Heart right ventricle (tissue), 16 donors: ENCODE data around the gene FZD2. TPM values are rescaled to one million over a fixed set of nuclear protein-coding genes. Genes with fewer than 3 reads are reported as not detected.

ENCODE experiments used
- ATAC-seq, 8 donors: fragments of 200-7000 bp; cut with Tn5 transposase; one replicate each; pipeline ENCODE4 v1.9.1; 2020; ENCODE audit warnings: mild to moderate bottlenecking in 8 of 8, moderate library complexity in 8 of 8, moderate number of reproducible peaks in 1 of 8
- DNase-seq, 2 donors: peaks; one replicate each; pipeline ENCODE4 v3.0.0-alpha.2; 2020
- H3K27ac ChIP-seq, 10 donors: fragments of 200-600 bp; sonication (generic) in 2 of 10; one replicate each; pipeline versions ENCODE4 v1.5.0 to v1.8.0; 2020 to 2022; ENCODE audit warnings: mild to moderate bottlenecking in 3 of 10
- H3K27me3 ChIP-seq, 7 donors: fragments of 200-600 bp; one replicate each; pipeline ENCODE4 v1.8.0; 2021 to 2022; ENCODE audit warnings: mild to moderate bottlenecking in 2 of 7
- H3K36me3 ChIP-seq, 9 donors: fragments of 200-600 bp; sonication (generic) in 1 of 9; one replicate each; pipeline versions ENCODE4 v1.5.0 to v1.8.0; 2020 to 2022; ENCODE audit warnings: mild to moderate bottlenecking in 2 of 9
- H3K4me1 ChIP-seq, 9 donors: fragments of 200-600 bp; sonication (generic) in 1 of 9; one replicate each; pipeline versions ENCODE4 v1.5.0 to v1.8.0; 2020 to 2022; ENCODE audit warnings: mild to moderate bottlenecking in 4 of 9
- H3K4me3 ChIP-seq, 10 donors: fragments of 200-600 bp; sonication (generic) in 2 of 10; one replicate each; pipeline versions ENCODE4 v1.5.0 to v1.8.0; 2020 to 2022; ENCODE audit warnings: mild to moderate bottlenecking in 7 of 10, moderate library complexity in 2 of 10
- H3K9me3 ChIP-seq, 11 donors: fragments of 200-600 bp in 10 of 11; sonication (generic) in 2 of 11; one replicate each; pipeline versions ENCODE4 v1.5.0 to v1.8.0; 2013 to 2022; ENCODE audit warnings: mild to moderate bottlenecking in 2 of 11, control low read depth in 1 of 11, moderate library complexity in 1 of 11
- CTCF ChIP-seq, 9 donors: fragments of 200-600 bp; sonication (generic) in 2 of 9; IDR thresholded peaks; one replicate each; pipeline versions ENCODE4 v1.5.0 to v1.8.0; 2021 to 2022; ENCODE audit warnings: antibody characterized with exemption in 9 of 9, mild to moderate bottlenecking in 5 of 9, moderate library complexity in 1 of 9
- WGBS, 2 donors: extraction: QIAGEN DNeasy Blood & Tissue Kit; methylation state at CpG; one replicate each; pipeline ENCODE4 v1.1.7; 2013; ENCODE audit warnings: inconsistent platforms in 1 of 2; 5-methylcytosine and 5-hydroxymethylcytosine counted together
- intact Hi-C, 10 donors: fragments of 100-400 bp; cut with DNase I; formaldehyde crosslinking; loops; one replicate each; pipeline versions ENCODE4 v1.11.1 to v1.14.2; 2022
- polyA plus RNA-seq, 2 donors: library from polyadenylated mRNA; stranded (reverse); fragments of 200-250 nt; gene quantifications; one replicate each; pipeline ENCODE4 v1.2.3, GENCODE V29; 2013
- total RNA-seq, 10 donors: library from RNA; stranded (reverse); fragmentation: NEBNext Ultra II Directional in 3 of 10; extraction: Animal tissue kit (Norgen Biotek cat#: 25700) in 3 of 10; gene quantifications; one replicate each; pipeline versions ENCODE4 v1.2.1 to v1.2.4, GENCODE V29; 2021 to 2023
- donor health status: Arrhythmogenic right ventricular cardiomyopathy.
- donor health status: ischemic (EF 13 %, LVEDD 7.1; RV severe dilation, severe dysfunction).
- donor health status: healthy with polysubstance abuse.
- donor health status: DM: no; HTN: yes; CAD: no.
- donor health status: DM: no; HTN: no; CAD: no.
- donor health status: ischemic (EF 25% LVEDD 6.9; RV normal size, moderate dysfunction).
- donor health status: ischemic (EF 25% LVEDD 5.7; RV mildly dilated, moderate dysfunction).
- donor health status: healthy.
- donor health status: DM: yes; HTN: yes; CAD: no.
- donor health status: Ischemic cardiomyopathy.
- donor health status: ischemic (EF 35%, LVEDD 5.7; RV mildly dilated, moderate dysfunction).
- donor health status: nonischemic (EF 11% LVEDD 7.7; RV severe dilation, severe dysfunction).
- donor health status: DM: yes; HTN: yes; CAD: no.
- donor health status: PGD.
- donor health status: ischemic (EF 29% LVEDD 5.4; RV normal size, mild dysfunction).
- donor health status: nonischemic (EF 23%, LVEDD 6.1; RV moderate dilation, normal function).

Gene FZD2
- total and polyA plus RNA-seq, 12 donors = 0.92 to 6.9 (median 3.2) TPM

GRCh38 chr17:44575403-44575802 is 18.1 kb downstream of the FZD2 start:
- intact Hi-C loops = no loop called here
- ATAC-seq (no peak), DNase-seq (no peak)
- Histone ChIP-seq H3K4me1 (peaks cover 0 to 10% (median 0%) of the 10 kb centered on the region in 9 donors), H3K4me3 (no peak overlapping the region), H3K27ac (no peak overlapping the region), H3K36me3 (no peaks in the 10 kb centered on the region), H3K27me3 (peaks cover 0 to 6% (median 0%) of the 10 kb centered on the region in 7 donors), H3K9me3 (no peaks in the 10 kb centered on the region)
- TF ChIP-seq CTCF (IDR thresholded peaks at IDR 0.05) = no peak
- 36 to 37% methylated on average over 2 of the region's 2 CpGs for WGBS, 2 donors

GRCh38 chr17:44578947-44579346 is 21.7 kb downstream of the FZD2 start:
- peaks cover 0 to 10% (median 0%) of the 10 kb centered on the region in 9 donors for H3K4me1 ChIP-seq
- TF ChIP-seq CTCF (IDR thresholded peaks at IDR 0.05) = no peak

GRCh38 chr17:44581868-44582267 is 24.6 kb downstream of the FZD2 start:
- no peak for TF ChIP-seq CTCF (IDR thresholded peaks at IDR 0.05)
- intact Hi-C loops = no loop called here
- WGBS, 2 donors = 80 to 85% methylated on average over 11 of the region's 11 CpGs

More at GRCh38 chr17:44578947-44579346, 21.7 kb downstream of the FZD2 start:
- no peaks in the 10 kb centered on the region for H3K36me3 ChIP-seq
- ATAC-seq (no peak), DNase-seq (no peak)
- no peaks in the 10 kb centered on the region for H3K9me3 ChIP-seq
- no peak overlapping the region for H3K27ac ChIP-seq
- peaks cover 0 to 6% (median 0%) of the 10 kb centered on the region in 7 donors for H3K27me3 ChIP-seq
- intact Hi-C loops = no loop called here
- H3K4me3 ChIP-seq = no peak overlapping the region
- WGBS, 2 donors = 62 to 78% methylated on average over 4 of the region's 4 CpGs

DNA sequence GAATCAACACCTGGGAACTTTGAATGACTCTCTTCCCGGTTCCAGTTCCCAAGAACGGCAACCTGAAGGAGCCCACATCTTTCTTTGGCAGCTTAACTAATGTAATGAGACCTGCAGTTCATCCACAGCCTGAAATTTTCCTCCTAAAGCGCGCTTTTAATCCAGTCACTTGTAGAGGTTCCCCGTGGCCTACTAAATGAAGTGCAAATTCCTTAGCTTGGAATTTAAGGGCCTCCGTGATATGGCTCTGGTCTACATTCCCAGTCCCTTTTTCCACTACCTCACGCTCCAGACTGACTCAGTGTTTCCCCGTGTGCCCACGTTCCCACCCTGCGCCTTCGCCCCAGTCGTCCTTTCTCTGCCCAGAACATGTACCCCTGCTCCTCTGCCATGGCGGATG is 27.2 kb downstream of the FZD2 start:
- Histone ChIP-seq H3K36me3 (no peaks in the 10 kb centered on the region), H3K4me3 (no peak overlapping the region), H3K27me3 (peaks cover 0 to 2% (median 0%) of the 10 kb centered on the region in 7 donors), H3K9me3 (no peaks in the 10 kb centered on the region), H3K4me1 (peaks cover 0 to 38% (median 12%) of the 10 kb centered on the region in 9 donors), H3K27ac (peak overlapping the region in 4 of 10 donors; percentile 15 to 80 (median 44))
- intact Hi-C loops = no loop called here
- peak in 5 of 8 donors; percentile 43 to 71 (median 61) for ATAC-seq
- no peak for TF ChIP-seq CTCF (IDR thresholded peaks at IDR 0.05)
- peak in 1 of 2 donors; percentile 25 for DNase-seq
- WGBS, 2 donors = 47 to 60% methylated on average over 13 of the region's 13 CpGs

More at GRCh38 chr17:44581868-44582267, 24.6 kb downstream of the FZD2 start:
- H3K36me3 ChIP-seq = no peaks in the 10 kb centered on the region
- H3K4me1 ChIP-seq = peaks cover 0 to 25% (median under 1%) of the 10 kb centered on the region in 9 donors
- no peak overlapping the region for H3K4me3 ChIP-seq
- DNase-seq (no peak), ATAC-seq (no peak)
- H3K27ac ChIP-seq = no peak overlapping the region
- no peaks in the 10 kb centered on the region for H3K9me3 ChIP-seq
- H3K27me3 ChIP-seq = peaks cover 0 to 6% (median 0%) of the 10 kb centered on the region in 7 donors
